Ishikawa (cell line): ENCODE data around the gene PINLYP.
A peak's percentile ranks its signal among the peaks of the same experiment; 100 is the strongest.

Experiments
- CEBPB ChIP-seq: IDR thresholded peaks from 2 replicates; pipeline ENCODE4 v1.6.1; 2012
- CREB1 ChIP-seq: IDR thresholded peaks from 2 replicates; pipeline ENCODE4 v1.6.1; 2012; ENCODE audit warnings: low read depth
- EGR1 ChIP-seq: IDR thresholded peaks from 2 replicates; pipeline ENCODE4 v1.6.1; 2012
- EP300 ChIP-seq: IDR thresholded peaks from 2 replicates; pipeline ENCODE4 v1.6.1; 2012; ENCODE audit warnings: borderline replicate concordance
- FOXM1 ChIP-seq: IDR thresholded peaks from 2 replicates; pipeline ENCODE4 v1.6.1; 2012; ENCODE audit warnings: low read depth, borderline replicate concordance
- MAX ChIP-seq: IDR thresholded peaks from 2 replicates; pipeline ENCODE4 v1.6.1; 2012
- NFIC ChIP-seq: IDR thresholded peaks from 2 replicates; pipeline ENCODE4 v1.6.1; 2012
- RAD21 ChIP-seq: IDR thresholded peaks from 2 replicates; pipeline ENCODE4 v1.6.1; 2012; ENCODE audit warnings: low read depth
- REST ChIP-seq: IDR thresholded peaks from 2 replicates; pipeline ENCODE4 v1.6.1; 2012; ENCODE audit warnings: low read depth, mild to moderate bottlenecking
- TAF1 ChIP-seq: IDR thresholded peaks from 2 replicates; pipeline ENCODE4 v1.6.1; 2012; ENCODE audit warnings: low read depth, mild to moderate bottlenecking
- TCF12 ChIP-seq: IDR thresholded peaks from 2 replicates; pipeline ENCODE4 v1.6.1; 2012; ENCODE audit warnings: low read depth
- TEAD4 ChIP-seq: IDR thresholded peaks from 2 replicates; pipeline ENCODE4 v1.6.1; 2012
- USF1 ChIP-seq: IDR thresholded peaks from 2 replicates; pipeline ENCODE4 v1.6.1; 2012
- YY1 ChIP-seq: IDR thresholded peaks from 2 replicates; pipeline ENCODE4 v1.6.1; 2012; ENCODE audit warnings: low read depth
- ZBTB7A ChIP-seq: IDR thresholded peaks from 2 replicates; pipeline ENCODE4 v1.6.1; 2012; ENCODE audit warnings: low read depth

PINLYP gene

GRCh38 chr19:43575156-43575950, at the start of gene PINLYP, which contains the start of gene XRCC1:
Gene PINLYP (plus strand): TSS chr19:43575801. CDS start chr19:43577192, 1,391 bp downstream.
Gene XRCC1 (minus strand): TSS chr19:43575527. CDS start chr19:43575458, 69 bp downstream.
- TF ChIP-seq TAF1, result peak; percentile 63; the same call in 1 of the 2 replicates
- no peak for TF ChIP-seq CEBPB
- TF ChIP-seq CREB1, result peak; percentile 77; the same call in 1 of the 2 replicates
- TF ChIP-seq YY1, result no peak
- no peak for TF ChIP-seq TEAD4
- TF ChIP-seq ZBTB7A, result peak; percentile 74; the same call in 1 of the 2 replicates
- 0 out of 2 replicates have a peak, but pooled peaks have one; percentile 23 for TF ChIP-seq TCF12
- TF ChIP-seq MAX, result peak; percentile 71; the same call in 1 of the 2 replicates

- TF ChIP-seq EP300 (no peak), TEAD4 (no peak), TAF1 (no peak), EGR1 (no peak), ZBTB7A (no peak), RAD21 (no peak), REST (no peak), USF1 (no peak), FOXM1 (no peak), MAX (no peak)
Measured at GRCh38 chr19:43525836-43526771, 49.5 kb upstream of the PINLYP start.

- TF ChIP-seq ZBTB7A (peak; percentile 90), FOXM1 (no peak), TEAD4 (peak; percentile 20; the same call in 1 of the 2 replicates), CREB1 (0 out of 2 replicates have a peak, but pooled peaks have one; percentile 18), NFIC (no peak), TCF12 (no peak), EGR1 (no peak; the same call in 1 of the 2 replicates), EP300 (no peak), TAF1 (peak; percentile 88), YY1 (peak; percentile 70), MAX (peak; percentile 71; the same call in 1 of the 2 replicates)
Measured at GRCh38 chr19:43526884-43527859, 48.4 kb upstream of the PINLYP start, which contains the start of gene ETHE1. Gene ETHE1 (minus strand): TSS chr19:43527201. CDS start chr19:43527177, 24 bp downstream.

GRCh38 chr19:43527860-43528622, 47.6 kb upstream of the PINLYP start:
- TF ChIP-seq ZBTB7A, result no peak
- no peak for TF ChIP-seq RAD21
- no peak for TF ChIP-seq EGR1
- TF ChIP-seq CEBPB, result no peak
- TF ChIP-seq YY1, result no peak
- TF ChIP-seq USF1, result no peak
- TF ChIP-seq MAX, result no peak
- no peak for TF ChIP-seq TAF1
- TF ChIP-seq TEAD4, result no peak
- no peak for TF ChIP-seq REST
- TF ChIP-seq TCF12, result no peak
- no peak for TF ChIP-seq CREB1
- no peak for TF ChIP-seq EP300
- TF ChIP-seq NFIC, result no peak
- no peak for TF ChIP-seq FOXM1
